ENCODE results near the gene SLC5A10.
"Not testable (repeated sequence)": the region's sequence is repeated elsewhere in the genome, so short reads cannot be mapped to it uniquely, and the experiment has no call there.

SLC5A10 gene

DNA sequence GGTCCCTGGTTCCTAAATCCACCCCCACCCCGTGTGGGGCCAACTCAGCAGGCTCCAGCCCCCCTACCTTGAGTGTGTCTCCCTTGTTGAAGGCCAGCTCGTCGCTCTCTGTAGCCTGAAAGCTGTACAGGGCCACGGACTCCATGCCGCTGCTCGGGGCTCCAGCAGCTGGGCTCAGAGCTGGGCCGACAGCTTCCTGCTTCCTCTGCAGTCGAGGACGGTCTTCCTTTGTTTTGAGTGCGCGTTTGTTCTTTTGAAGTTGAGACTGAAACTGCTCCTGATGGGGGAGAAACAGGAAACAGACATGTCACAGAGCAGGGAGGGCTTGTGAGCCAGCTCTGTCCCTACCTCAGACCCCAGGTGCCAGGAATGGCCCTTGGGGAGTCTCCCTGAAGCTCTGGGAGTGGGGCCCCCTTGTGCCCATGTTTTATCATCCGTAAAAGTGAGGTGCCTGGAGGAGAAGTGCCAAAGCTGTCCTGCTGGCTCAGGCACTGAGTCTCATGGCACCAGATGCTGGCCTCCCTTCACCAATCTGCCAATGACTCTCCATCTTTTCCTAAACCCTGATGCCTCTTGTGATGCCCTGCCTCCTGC, 94.9 kb downstream of the SLC5A10 start, which contains the start of gene GRAP:
Gene GRAP (minus strand): TSS at position 176 of the 594 bp plus-strand sequence. CDS start 31 bp downstream, at position 145.
- not testable (repeated sequence) for H3K9ac ChIP-seq (ENCODE audit: low read depth, low read length); H3K4me1 ChIP-seq (ENCODE audit: control insufficient read depth, insufficient read depth, low read length); H3K9me3 ChIP-seq (replicated peaks; ENCODE audit: low read length); H3K27me3 ChIP-seq (ENCODE audit: control insufficient read depth, insufficient read depth, low read length); H3K36me3 ChIP-seq (ENCODE audit: insufficient read depth, low read length); H3K4me3 ChIP-seq (ENCODE audit: low read length); H3K4me2 ChIP-seq (ENCODE audit: low read length)

DNA sequence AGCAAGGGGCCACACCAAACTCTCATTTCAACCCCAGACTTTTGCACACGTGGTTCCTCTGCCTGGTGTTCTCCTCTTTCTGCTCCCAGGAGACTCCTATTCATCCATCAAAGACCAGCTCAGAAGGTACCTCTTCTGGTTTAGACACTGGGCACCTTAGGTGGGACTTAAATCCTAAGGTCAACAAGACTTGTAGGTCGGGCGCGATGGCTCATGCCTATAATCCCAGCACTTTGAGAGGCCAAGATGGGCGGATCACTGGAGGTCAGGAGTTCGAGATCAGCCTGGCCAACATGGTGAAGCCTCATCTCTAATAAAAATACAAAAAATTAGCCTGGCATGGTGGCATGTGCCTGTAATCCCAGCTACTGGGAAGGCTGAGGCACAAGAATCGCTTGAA, 95.5 kb downstream of the SLC5A10 start:
- not testable (repeated sequence) for H3K9me3 ChIP-seq (replicated peaks; ENCODE audit: low read length); H3K4me2 ChIP-seq (ENCODE audit: low read length); H3K36me3 ChIP-seq (ENCODE audit: insufficient read depth, low read length); H3K9ac ChIP-seq (ENCODE audit: low read depth, low read length); H3K4me1 ChIP-seq (ENCODE audit: control insufficient read depth, insufficient read depth, low read length); H3K27me3 ChIP-seq (ENCODE audit: control insufficient read depth, insufficient read depth, low read length); H3K4me3 ChIP-seq (ENCODE audit: low read length)

DNA sequence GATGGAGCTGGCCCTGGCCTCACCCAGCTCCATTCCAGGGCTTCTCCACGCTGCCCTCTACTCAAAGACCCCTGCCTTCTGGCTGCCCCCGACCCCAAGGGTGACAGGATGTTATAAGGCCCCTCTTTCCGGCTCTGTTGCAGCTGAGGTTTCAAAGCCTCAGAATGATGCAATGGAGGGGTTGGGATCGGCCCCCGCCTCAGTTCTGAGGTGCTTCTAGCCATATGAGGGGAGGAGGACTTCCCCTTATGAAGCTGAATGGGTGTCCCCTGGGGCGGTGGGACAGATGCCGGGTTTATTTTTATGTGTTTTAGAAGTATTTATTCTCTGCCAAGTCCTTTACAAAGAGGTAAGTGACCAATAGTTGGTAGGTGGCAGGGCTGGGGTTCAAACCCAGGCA, 96.9 kb downstream of the SLC5A10 start:
- H3K4me3 ChIP-seq (ENCODE audit: low read length); H3K36me3 ChIP-seq (ENCODE audit: insufficient read depth, low read length): not testable (repeated sequence)

DNA sequence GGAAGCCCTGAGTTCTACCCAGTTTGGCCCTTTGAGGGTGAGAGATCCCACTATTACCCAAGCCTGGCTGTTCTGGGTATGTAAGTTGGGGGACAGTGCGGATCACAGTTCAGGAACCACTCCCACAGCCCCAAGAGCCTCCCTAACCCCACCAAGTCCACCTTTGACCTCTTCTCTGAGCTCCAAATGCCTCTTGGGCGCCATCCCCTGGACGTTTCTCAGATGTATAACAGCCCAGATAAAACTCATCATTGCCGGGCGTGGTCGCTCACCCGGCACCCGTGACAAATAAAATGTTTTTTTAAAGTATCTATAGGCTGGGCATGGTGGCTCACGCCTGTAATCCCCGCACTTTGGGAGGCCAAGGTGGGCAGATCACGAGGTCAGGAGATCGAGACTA, 103.5 kb downstream of the SLC5A10 start:
- not testable (repeated sequence) for H3K27me3 ChIP-seq (ENCODE audit: control insufficient read depth, insufficient read depth, low read length); H3K9ac ChIP-seq (ENCODE audit: low read depth, low read length); H3K9me3 ChIP-seq (replicated peaks; ENCODE audit: low read length); H3K36me3 ChIP-seq (ENCODE audit: insufficient read depth, low read length); H3K4me2 ChIP-seq (ENCODE audit: low read length); H3K4me1 ChIP-seq (ENCODE audit: control insufficient read depth, insufficient read depth, low read length); H3K4me3 ChIP-seq (ENCODE audit: low read length)

More for the DNA sequence above, 96.9 kb downstream of the SLC5A10 start:
- H3K4me1 ChIP-seq (ENCODE audit: control insufficient read depth, insufficient read depth, low read length); H3K4me2 ChIP-seq (ENCODE audit: low read length); H3K9me3 ChIP-seq (replicated peaks; ENCODE audit: low read length); H3K27me3 ChIP-seq (ENCODE audit: control insufficient read depth, insufficient read depth, low read length); H3K9ac ChIP-seq (ENCODE audit: low read depth, low read length): not testable (repeated sequence)

DNA sequence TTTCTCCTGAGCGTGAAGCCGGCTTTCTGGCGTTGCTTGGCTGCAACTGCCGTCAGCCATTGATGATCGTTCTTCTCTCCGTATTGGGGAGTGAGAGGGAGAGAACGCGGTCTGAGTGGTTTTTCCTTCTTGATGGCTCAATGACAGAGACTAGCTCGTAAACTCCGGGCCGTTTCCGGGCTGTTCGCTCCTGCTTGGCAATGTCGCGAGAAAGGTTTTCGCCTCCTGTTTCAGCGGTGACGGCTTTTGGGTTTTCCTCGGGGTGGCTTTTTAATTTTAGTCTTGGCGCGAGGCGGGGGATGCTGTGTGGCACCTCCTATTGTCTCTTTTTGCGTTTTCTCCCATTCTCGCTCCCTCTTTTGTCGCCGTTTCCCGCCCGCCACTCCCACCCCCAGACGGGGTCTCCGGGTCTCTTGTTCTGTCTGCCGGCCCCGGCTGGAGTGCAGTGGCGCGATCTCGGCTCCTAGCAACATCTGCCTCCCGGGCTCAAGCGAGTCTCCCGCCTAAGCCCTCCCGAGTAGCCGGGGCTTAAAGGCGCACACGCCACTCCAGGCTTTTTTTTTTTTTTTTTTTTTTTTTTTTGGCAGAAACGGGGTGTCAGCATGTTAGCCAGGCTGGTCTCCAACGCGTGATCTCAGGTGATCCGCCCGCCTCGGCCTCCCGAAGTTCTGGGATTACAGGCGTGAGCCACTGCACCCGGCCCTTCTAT, 110.2 kb downstream of the SLC5A10 start:
- not testable (repeated sequence) for H3K36me3 ChIP-seq (ENCODE audit: insufficient read depth, low read length); H3K9me3 ChIP-seq (replicated peaks; ENCODE audit: low read length); H3K4me3 ChIP-seq (ENCODE audit: low read length); H3K27me3 ChIP-seq (ENCODE audit: control insufficient read depth, insufficient read depth, low read length); H3K9ac ChIP-seq (ENCODE audit: low read depth, low read length); H3K4me1 ChIP-seq (ENCODE audit: control insufficient read depth, insufficient read depth, low read length); H3K4me2 ChIP-seq (ENCODE audit: low read length)

DNA sequence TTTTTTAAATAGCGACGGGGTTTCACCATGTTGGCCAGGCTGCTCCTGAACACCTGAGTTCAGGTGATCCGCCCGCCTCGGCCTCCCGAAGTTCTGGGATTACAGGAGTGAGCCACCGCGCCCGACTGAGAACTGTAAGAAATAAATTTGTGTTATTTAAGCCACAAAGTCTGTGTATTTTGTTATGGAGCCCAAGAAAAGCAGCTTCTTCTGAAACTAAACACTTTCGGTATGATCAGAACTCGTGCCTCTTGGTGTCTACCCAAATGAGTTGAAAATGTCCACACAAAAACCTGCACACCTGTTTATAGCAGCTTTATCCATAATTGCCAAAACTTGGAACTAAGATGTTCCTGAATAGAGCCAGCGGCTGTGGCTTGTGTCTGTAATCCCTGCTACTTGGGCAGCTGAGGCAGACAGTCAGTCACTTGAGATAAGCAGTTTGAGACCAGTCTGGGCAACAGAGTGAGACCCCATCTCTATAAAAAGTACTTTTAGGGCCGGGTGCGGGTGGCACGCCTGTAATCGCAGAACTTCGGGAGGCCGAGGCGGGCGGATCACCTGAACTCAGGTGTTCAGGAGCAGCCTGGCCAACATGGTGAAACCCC, 110.9 kb downstream of the SLC5A10 start:
- H3K4me1 ChIP-seq (ENCODE audit: control insufficient read depth, insufficient read depth, low read length); H3K27me3 ChIP-seq (ENCODE audit: control insufficient read depth, insufficient read depth, low read length); H3K9me3 ChIP-seq (replicated peaks; ENCODE audit: low read length); H3K4me3 ChIP-seq (ENCODE audit: low read length); H3K4me2 ChIP-seq (ENCODE audit: low read length); H3K36me3 ChIP-seq (ENCODE audit: insufficient read depth, low read length); H3K9ac ChIP-seq (ENCODE audit: low read depth, low read length): not testable (repeated sequence)

DNA sequence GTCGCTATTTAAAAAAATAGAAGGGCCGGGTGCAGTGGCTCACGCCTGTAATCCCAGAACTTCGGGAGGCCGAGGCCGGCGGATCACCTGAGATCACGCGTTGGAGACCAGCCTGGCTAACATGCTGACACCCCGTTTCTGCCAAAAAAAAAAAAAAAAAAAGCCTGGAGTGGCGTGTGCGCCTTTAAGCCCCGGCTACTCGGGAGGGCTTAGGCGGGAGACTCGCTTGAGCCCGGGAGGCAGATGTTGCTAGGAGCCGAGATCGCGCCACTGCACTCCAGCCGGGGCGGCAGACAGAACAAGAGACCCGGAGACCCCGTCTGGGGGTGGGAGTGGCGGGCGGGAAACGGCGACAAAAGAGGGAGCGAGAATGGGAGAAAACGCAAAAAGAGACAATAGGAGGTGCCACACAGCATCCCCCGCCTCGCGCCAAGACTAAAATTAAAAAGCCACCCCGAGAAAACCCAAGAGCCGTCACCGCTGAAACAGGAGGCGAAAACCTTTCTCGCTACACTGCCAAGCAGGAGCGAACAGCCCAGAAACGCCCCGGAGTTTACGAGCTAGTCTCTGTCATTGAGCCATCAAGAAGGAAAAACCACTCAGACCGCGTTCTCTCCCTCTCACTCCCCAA, 111.5 kb downstream of the SLC5A10 start:
- H3K27me3 ChIP-seq (ENCODE audit: control insufficient read depth, insufficient read depth, low read length); H3K9ac ChIP-seq (ENCODE audit: low read depth, low read length); H3K4me1 ChIP-seq (ENCODE audit: control insufficient read depth, insufficient read depth, low read length); H3K4me3 ChIP-seq (ENCODE audit: low read length); H3K4me2 ChIP-seq (ENCODE audit: low read length); H3K36me3 ChIP-seq (ENCODE audit: insufficient read depth, low read length); H3K9me3 ChIP-seq (replicated peaks; ENCODE audit: low read length): not testable (repeated sequence)

DNA sequence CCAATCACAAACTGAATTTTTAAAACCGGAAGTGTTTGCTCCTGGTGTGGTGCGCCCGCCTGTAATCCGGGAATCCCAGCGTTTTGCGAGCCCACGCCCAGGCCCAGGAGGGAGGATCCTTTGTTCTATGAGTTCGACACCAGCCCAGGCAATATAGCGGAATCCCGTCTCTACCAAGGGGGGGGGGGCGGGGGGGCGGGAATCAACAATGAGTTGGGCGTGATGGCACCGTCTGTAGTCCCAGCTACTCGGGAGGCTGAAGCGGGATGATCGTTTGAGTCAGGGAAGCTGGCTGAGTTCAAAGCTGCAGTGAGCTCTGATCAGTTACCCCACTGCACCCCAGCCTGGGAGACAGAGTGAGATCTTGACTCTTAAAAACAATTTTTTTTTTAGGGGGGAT, 112.4 kb downstream of the SLC5A10 start:
- not testable (repeated sequence) for H3K9me3 ChIP-seq (replicated peaks; ENCODE audit: low read length); H3K9ac ChIP-seq (ENCODE audit: low read depth, low read length); H3K27me3 ChIP-seq (ENCODE audit: control insufficient read depth, insufficient read depth, low read length); H3K4me2 ChIP-seq (ENCODE audit: low read length); H3K4me1 ChIP-seq (ENCODE audit: control insufficient read depth, insufficient read depth, low read length); H3K4me3 ChIP-seq (ENCODE audit: low read length); H3K36me3 ChIP-seq (ENCODE audit: insufficient read depth, low read length)

DNA sequence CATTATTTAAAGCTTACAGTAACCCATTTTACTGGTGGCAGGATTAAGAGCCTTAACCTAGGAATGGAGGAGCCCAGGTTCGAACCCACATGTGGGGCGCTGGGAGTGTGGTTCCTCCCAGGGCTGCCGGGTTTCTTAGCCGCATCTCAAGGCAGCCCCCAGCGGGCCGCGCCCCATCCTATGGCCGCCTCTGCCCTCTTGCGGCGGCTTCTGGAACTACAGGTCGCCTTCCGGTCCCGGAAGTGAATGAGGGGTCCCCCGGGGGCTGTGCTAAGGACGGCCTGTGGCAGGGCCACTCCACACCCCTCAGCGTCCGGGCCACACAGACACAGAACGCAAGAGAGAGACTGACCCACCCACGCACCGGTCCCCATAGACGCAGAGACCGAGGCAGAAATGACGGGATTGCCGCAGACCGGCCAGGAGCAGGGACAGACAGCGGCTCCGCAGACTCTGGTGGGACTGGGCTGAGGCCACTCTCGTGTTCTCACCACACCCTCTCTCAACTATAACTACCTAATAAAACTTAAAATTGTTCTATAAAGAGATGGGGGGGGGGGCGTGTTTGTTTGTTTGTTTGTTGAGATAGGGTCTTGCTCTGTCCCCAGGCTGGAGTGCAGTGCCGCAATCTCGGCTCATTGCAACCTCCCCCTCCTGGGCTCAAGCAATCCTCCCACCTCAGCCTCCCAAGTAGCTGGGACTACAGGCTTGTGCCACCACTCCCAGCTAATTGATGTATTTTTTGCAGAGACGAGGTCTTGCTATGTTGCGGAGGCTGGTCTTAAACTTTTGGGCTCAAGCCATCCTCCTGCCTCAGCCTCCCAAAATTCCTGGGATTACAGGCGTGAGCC, 118.6 kb downstream of the SLC5A10 start:
- not testable (repeated sequence) for H3K4me3 ChIP-seq (ENCODE audit: low read length); H3K4me1 ChIP-seq (ENCODE audit: control insufficient read depth, insufficient read depth, low read length); H3K9me3 ChIP-seq (replicated peaks; ENCODE audit: low read length); H3K27me3 ChIP-seq (ENCODE audit: control insufficient read depth, insufficient read depth, low read length); H3K36me3 ChIP-seq (ENCODE audit: insufficient read depth, low read length); H3K9ac ChIP-seq (ENCODE audit: low read depth, low read length); H3K4me2 ChIP-seq (ENCODE audit: low read length)

Data from skeletal muscle satellite cell (primary cell).